Neural progenitor cell (in vitro differentiated cells): ENCODE results near the gene TSSK2. TPM values are rescaled to one million over a fixed set of nuclear protein-coding genes. Genes with fewer than 3 reads are reported as not detected.

Experiments
- DNase-seq: peaks from one replicate; pipeline ENCODE4 v3.0.0-alpha.2; 2016; ENCODE audit warnings: low spot score
- H2AFZ ChIP-seq: fragments of 200-600 bp; sonication (generic); replicated peaks from 2 replicates; pipeline ENCODE4 v1.6.1; 2016; ENCODE audit warnings: antibody characterized with exemption
- H3F3A ChIP-seq: fragments of 200-600 bp; sonication (generic); 2 replicates; pipeline ENCODE4 v1.6.1; 2016; ENCODE audit warnings: antibody characterized with exemption, low read depth
- H3K27ac ChIP-seq: fragments of 200-600 bp; sonication (generic); 2 replicates; pipeline ENCODE4 v1.5.1; 2016; ENCODE audit warnings: mild to moderate bottlenecking
- H3K27me3 ChIP-seq: fragments of 200-600 bp; sonication (generic); 2 replicates; pipeline ENCODE4 v1.6.1; 2016; ENCODE audit warnings: mild to moderate bottlenecking, moderate library complexity
- H3K36me3 ChIP-seq: fragments of 200-600 bp; sonication (generic); 2 replicates; pipeline ENCODE4 v1.5.1; 2016
- H3K4me1 ChIP-seq: fragments of 200-600 bp; sonication (generic); 2 replicates; pipeline ENCODE4 v1.6.1; 2016; ENCODE audit warnings: mixed run types
- H3K4me2 ChIP-seq: fragments of 200-600 bp; sonication (generic); 2 replicates; pipeline ENCODE4 v1.6.1; 2016
- H3K4me3 ChIP-seq: fragments of 200-600 bp; sonication (generic); 2 replicates; pipeline ENCODE4 v1.5.1; 2016
- H3K79me2 ChIP-seq: fragments of 200-600 bp; sonication (generic); 2 replicates; pipeline ENCODE4 v1.6.1; 2016; ENCODE audit warnings: low read depth
- H3K9ac ChIP-seq: fragments of 200-600 bp; sonication (generic); 2 replicates; pipeline ENCODE4 v1.6.1; 2016
- H3K9me3 ChIP-seq: fragments of 200-600 bp; sonication (generic); 2 replicates; pipeline ENCODE4 v1.5.1; 2016; ENCODE audit warnings: low read depth
- H4K20me1 ChIP-seq: fragments of 200-600 bp; sonication (generic); 2 replicates; pipeline ENCODE4 v1.6.1; 2016; ENCODE audit warnings: low read depth
- H3K27ac Mint-ChIP-seq: 3 replicates; pipeline ENCODE4 v1.8.0; 2021; ENCODE audit warnings: mixed read lengths
- H3K27me3 Mint-ChIP-seq: 2 replicates; pipeline ENCODE4 v1.8.0; 2022; ENCODE audit warnings: low read depth, mild to moderate bottlenecking, inconsistent platforms, moderate library complexity, mixed read lengths; ENCODE audit not compliant: insufficient read depth
- H3K36me3 Mint-ChIP-seq: 3 replicates; pipeline ENCODE4 v1.8.0; 2021; ENCODE audit warnings: mixed read lengths
- H3K4me1 Mint-ChIP-seq: 3 replicates; pipeline ENCODE4 v1.8.0; 2021; ENCODE audit warnings: mixed read lengths
- H3K4me3 Mint-ChIP-seq: 3 replicates; pipeline ENCODE4 v1.8.0; 2021; ENCODE audit warnings: mild to moderate bottlenecking, moderate library complexity, mixed read lengths
- H3K9me3 Mint-ChIP-seq: 3 replicates; pipeline ENCODE4 v1.8.0; 2020; ENCODE audit warnings: mixed read lengths
- EZH2 ChIP-seq: fragments of 200-600 bp; sonication (generic); IDR thresholded peaks from 2 replicates; pipeline ENCODE4 v1.6.1; 2017; ENCODE audit warnings: antibody characterized with exemption, mild to moderate bottlenecking, moderate library complexity
- EZH2phosphoT487 ChIP-seq: fragments of 200-600 bp; sonication (generic); IDR thresholded peaks from 2 replicates; pipeline ENCODE4 v1.6.1; 2017; ENCODE audit warnings: antibody characterized with exemption
- total RNA-seq: library from RNA; depleted of rRNA; stranded (reverse); fragments of >200 nt; gene quantifications from 2 replicates; pipeline ENCODE4 v1.2.3, GENCODE V29; 2015; ENCODE audit warnings: low replicate concordance
- TF ChIP-seq, protein P1 (sequence below): fragments of 200-600 bp; sonication (generic); IDR thresholded peaks from 2 replicates; pipeline ENCODE4 v1.5.1; 2017; ENCODE audit warnings: antibody characterized with exemption, mild to moderate bottlenecking

TSSK2 gene
- total RNA-seq, 1 donor from 2014 or later: not detected

DNA sequence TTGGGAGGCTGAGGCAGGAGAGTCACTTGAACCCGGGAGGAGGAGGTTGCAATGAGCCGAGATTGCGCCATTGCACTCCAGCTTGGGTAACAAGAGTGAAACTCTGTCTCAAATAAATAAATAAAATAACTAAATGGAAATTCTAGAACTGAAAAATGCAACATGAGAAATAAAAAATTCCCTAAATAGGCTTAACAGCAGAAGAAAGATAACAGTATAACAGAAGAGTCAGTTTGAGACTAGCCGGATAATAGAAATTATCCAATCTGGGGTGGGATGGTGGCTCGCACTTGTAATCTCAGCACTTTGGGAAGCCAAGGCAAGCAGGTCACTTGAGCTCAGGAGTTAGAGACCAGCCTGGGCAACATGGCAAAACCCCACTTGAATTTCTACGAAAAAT, 33.3 kb downstream of the TSSK2 start:
- Histone ChIP-seq H3F3A (peaks cover 12% of the 10 kb centered on the region), H4K20me1 (peaks cover 23% of the 10 kb centered on the region), H2AFZ (no peak overlapping the region), H3K4me3 (no peak overlapping the region), H3K36me3 (no peaks in the 10 kb centered on the region), H3K9ac (no peak overlapping the region), H3K4me1 (peaks cover 6% of the 10 kb centered on the region), H3K9me3 (no peaks in the 10 kb centered on the region), H3K27me3 (peaks cover 98% of the 10 kb centered on the region), H3K27ac (no peak overlapping the region), H3K4me2 (no peak overlapping the region), H3K79me2 (no peaks in the 10 kb centered on the region)
- H3K36me3 Mint-ChIP-seq: no peaks in the 10 kb centered on the region
- TF ChIP-seq EZH2phosphoT487 (no peak), EZH2 (no peak)
- TF ChIP-seq, protein P1, sequence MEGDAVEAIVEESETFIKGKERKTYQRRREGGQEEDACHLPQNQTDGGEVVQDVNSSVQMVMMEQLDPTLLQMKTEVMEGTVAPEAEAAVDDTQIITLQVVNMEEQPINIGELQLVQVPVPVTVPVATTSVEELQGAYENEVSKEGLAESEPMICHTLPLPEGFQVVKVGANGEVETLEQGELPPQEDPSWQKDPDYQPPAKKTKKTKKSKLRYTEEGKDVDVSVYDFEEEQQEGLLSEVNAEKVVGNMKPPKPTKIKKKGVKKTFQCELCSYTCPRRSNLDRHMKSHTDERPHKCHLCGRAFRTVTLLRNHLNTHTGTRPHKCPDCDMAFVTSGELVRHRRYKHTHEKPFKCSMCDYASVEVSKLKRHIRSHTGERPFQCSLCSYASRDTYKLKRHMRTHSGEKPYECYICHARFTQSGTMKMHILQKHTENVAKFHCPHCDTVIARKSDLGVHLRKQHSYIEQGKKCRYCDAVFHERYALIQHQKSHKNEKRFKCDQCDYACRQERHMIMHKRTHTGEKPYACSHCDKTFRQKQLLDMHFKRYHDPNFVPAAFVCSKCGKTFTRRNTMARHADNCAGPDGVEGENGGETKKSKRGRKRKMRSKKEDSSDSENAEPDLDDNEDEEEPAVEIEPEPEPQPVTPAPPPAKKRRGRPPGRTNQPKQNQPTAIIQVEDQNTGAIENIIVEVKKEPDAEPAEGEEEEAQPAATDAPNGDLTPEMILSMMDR: no peak
- H3K4me1 Mint-ChIP-seq: peaks cover 3% of the 10 kb centered on the region
- peaks cover 35% of the 10 kb centered on the region for H3K27me3 Mint-ChIP-seq
- H3K4me3 Mint-ChIP-seq: no peak overlapping the region
- H3K27ac Mint-ChIP-seq: no peak overlapping the region
- DNase-seq: no peak
- H3K9me3 Mint-ChIP-seq: peaks cover 5% of the 10 kb centered on the region

DNA sequence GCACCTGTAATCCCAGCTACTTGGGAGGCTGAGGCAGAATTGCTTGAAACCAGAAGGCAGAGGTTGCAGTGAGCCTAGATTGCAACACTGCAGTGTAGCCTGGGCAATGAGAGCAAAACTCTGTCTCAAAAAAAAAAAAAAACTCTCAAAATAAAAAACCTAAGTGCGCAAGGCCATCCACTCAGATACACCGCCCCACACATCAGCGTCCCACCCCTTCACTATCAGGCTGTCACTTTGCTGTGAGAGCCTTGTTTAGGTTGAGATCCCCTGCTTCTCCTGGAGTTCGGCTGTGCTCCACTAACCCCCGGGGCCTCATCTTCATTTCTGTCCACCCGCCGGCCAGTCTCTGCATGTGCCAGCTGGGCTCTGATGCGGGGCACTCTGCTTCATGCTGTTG, 35.3 kb downstream of the TSSK2 start:
- TF ChIP-seq EZH2 (no peak), EZH2phosphoT487 (no peak)
- TF ChIP-seq, protein P1: no peak
- no peak overlapping the region for H3K27ac Mint-ChIP-seq

DNA sequence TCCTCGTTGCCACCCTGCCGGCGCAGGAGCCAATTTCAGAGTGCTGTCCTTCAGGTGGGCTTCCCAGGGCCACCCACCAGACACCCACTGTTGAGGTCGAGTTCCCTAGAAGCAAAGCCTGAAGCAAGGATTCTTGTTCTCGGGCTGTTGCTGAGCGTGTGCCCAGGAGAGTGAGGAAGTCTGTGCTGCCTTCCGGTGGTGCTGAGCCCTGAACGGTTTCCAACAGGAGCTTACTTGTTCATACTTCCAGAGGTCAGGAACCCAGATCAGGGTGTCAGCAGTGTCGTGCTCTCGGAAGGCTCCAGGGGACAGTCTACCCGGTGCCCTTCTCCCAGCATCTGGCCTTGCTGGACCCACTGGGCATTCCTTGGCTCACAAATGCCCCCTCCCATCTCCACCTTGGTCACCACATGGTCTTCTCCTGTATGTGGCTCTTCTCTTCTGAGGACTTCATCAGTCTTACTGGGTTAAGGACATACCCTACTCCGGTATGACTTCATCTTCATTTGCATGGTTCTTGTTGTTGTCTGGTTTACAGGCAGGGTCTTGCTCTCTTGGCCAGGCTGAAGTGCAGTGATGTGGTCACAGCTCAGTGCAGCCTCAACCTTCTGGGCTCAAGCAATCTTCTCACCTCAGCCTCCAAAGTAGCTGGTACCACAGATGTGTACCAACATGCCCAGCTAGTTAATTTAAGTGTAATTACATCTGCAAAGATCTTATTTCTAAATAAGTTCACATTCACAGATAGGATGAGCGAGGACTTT, 36.2 kb downstream of the TSSK2 start:
- Histone ChIP-seq H3K4me2 (no peak overlapping the region), H3K9me3 (no peaks in the 10 kb centered on the region), H2AFZ (no peak overlapping the region), H3K4me1 (peaks cover 15% of the 10 kb centered on the region), H3K36me3 (no peaks in the 10 kb centered on the region), H3K9ac (no peak overlapping the region), H3F3A (peaks cover 27% of the 10 kb centered on the region), H3K79me2 (peaks cover 8% of the 10 kb centered on the region), H3K27ac (no peak overlapping the region), H3K27me3 (peaks cover 91% of the 10 kb centered on the region), H4K20me1 (peaks cover 40% of the 10 kb centered on the region), H3K4me3 (no peak overlapping the region)
- no peak overlapping the region for H3K27ac Mint-ChIP-seq
- H3K36me3 Mint-ChIP-seq: peaks cover 2% of the 10 kb centered on the region
- H3K27me3 Mint-ChIP-seq: peaks cover 41% of the 10 kb centered on the region
- peaks cover 5% of the 10 kb centered on the region for H3K9me3 Mint-ChIP-seq
- TF ChIP-seq EZH2: no peak
- no peak for TF ChIP-seq EZH2phosphoT487
- TF ChIP-seq, protein P1: no peak
- H3K4me3 Mint-ChIP-seq: peak overlapping the region; percentile 65
- peak; percentile 1 for DNase-seq
- H3K4me1 Mint-ChIP-seq: peaks cover 16% of the 10 kb centered on the region

More for the DNA sequence above, 35.3 kb downstream of the TSSK2 start:
- no peak overlapping the region for H3K4me3 Mint-ChIP-seq
- Histone ChIP-seq H4K20me1 (peaks cover 37% of the 10 kb centered on the region), H3F3A (peaks cover 27% of the 10 kb centered on the region), H3K4me2 (no peak overlapping the region), H3K36me3 (no peaks in the 10 kb centered on the region), H3K4me3 (no peak overlapping the region), H3K9me3 (no peaks in the 10 kb centered on the region), H3K4me1 (peaks cover 14% of the 10 kb centered on the region), H3K9ac (no peak overlapping the region), H3K79me2 (no peaks in the 10 kb centered on the region), H2AFZ (no peak overlapping the region), H3K27me3 (peaks cover 99% of the 10 kb centered on the region), H3K27ac (no peak overlapping the region)
- DNase-seq: no peak
- H3K4me1 Mint-ChIP-seq: peaks cover 13% of the 10 kb centered on the region
- H3K27me3 Mint-ChIP-seq: peaks cover 41% of the 10 kb centered on the region
- peaks cover 2% of the 10 kb centered on the region for H3K36me3 Mint-ChIP-seq
- H3K9me3 Mint-ChIP-seq: peaks cover 5% of the 10 kb centered on the region
